Neuronal stem cell (in vitro differentiated cells): ENCODE data around the gene TUNAR.
A peak's percentile ranks its signal among the peaks of the same experiment; 100 is the strongest.

Experiments
- DNase-seq: peaks from one replicate; pipeline ENCODE4 v3.0.0-alpha.2; 2013; ENCODE audit warnings: low spot score
- H2AFZ ChIP-seq: one replicate; pipeline ENCODE4 v1.6.1; 2013; ENCODE audit warnings: mild to moderate bottlenecking, low read length, inconsistent platforms
- H2AK5ac ChIP-seq: 2 replicates; pipeline ENCODE4 v1.6.1; 2013; ENCODE audit warnings: low read depth, mild to moderate bottlenecking, inconsistent platforms, low read length, moderate library complexity, mixed read lengths
- H2BK120ac ChIP-seq: 2 replicates; pipeline ENCODE4 v1.6.1; 2013; ENCODE audit warnings: low read depth, mild to moderate bottlenecking, inconsistent platforms, low read length, moderate library complexity, mixed read lengths
- H2BK12ac ChIP-seq: one replicate; pipeline ENCODE4 v1.6.1; 2013; ENCODE audit warnings: low read length, inconsistent platforms
- H2BK15ac ChIP-seq: 2 replicates; pipeline ENCODE4 v1.6.1; 2013; ENCODE audit warnings: mild to moderate bottlenecking, low read length, inconsistent platforms, mixed read lengths
- H2BK5ac ChIP-seq: one replicate; pipeline ENCODE4 v1.6.1; 2013; ENCODE audit warnings: inconsistent platforms, mild to moderate bottlenecking, low read length, moderate library complexity
- H3K14ac ChIP-seq: one replicate; pipeline ENCODE4 v1.6.1; 2013; ENCODE audit warnings: low read length, inconsistent platforms
- H3K18ac ChIP-seq: 2 replicates; pipeline ENCODE4 v1.6.1; 2013; ENCODE audit warnings: low read length, inconsistent platforms
- H3K23ac ChIP-seq: 2 replicates; pipeline ENCODE4 v1.6.1; 2013; ENCODE audit warnings: low read depth, mild to moderate bottlenecking, mixed read lengths, low read length, inconsistent platforms; ENCODE audit not compliant: poor library complexity
- H3K27ac ChIP-seq: replicated peaks from 3 replicates; pipeline ENCODE4 v1.5.1; 2013; ENCODE audit warnings: low read length, inconsistent platforms
- H3K27me3 ChIP-seq, 3 experiments: 2 replicates each; pipeline ENCODE4 v1.6.1; 2013; ENCODE audit warnings: low read length in 3 of 3, mild to moderate bottlenecking in 2 of 3, inconsistent platforms in 1 of 3, low read depth in 1 of 3, mixed read lengths in 1 of 3, moderate library complexity in 1 of 3; ENCODE audit not compliant: control insufficient read depth in 3 of 3, insufficient read depth in 3 of 3
- H3K36me3 ChIP-seq, 2 donors: replicated peaks in 1 of 2; 2 replicates each; pipeline ENCODE4 v1.6.1; 2013; ENCODE audit warnings: low read length in 2 of 2; ENCODE audit not compliant: control insufficient read depth in 2 of 2, insufficient read depth in 2 of 2
- H3K4ac ChIP-seq: 2 replicates; pipeline ENCODE4 v1.6.1; 2013; ENCODE audit warnings: inconsistent platforms, mild to moderate bottlenecking, low read length, moderate library complexity
- H3K4me1 ChIP-seq, 2 donors: 1 replicate in 1 of 2; 2 replicates in 1 of 2; pipeline ENCODE4 v1.6.1; 2013; ENCODE audit warnings: low read length in 2 of 2, low read depth in 1 of 2; ENCODE audit not compliant: control insufficient read depth in 2 of 2, insufficient read depth in 1 of 2
- H3K4me2 ChIP-seq: one replicate; pipeline ENCODE4 v1.6.1; 2013; ENCODE audit warnings: mild to moderate bottlenecking, low read length, inconsistent platforms; ENCODE audit not compliant: insufficient read depth, poor library complexity, severe bottlenecking
- H3K4me3 ChIP-seq, 2 donors: 2 replicates each; pipeline ENCODE4 v1.5.1; 2013; ENCODE audit warnings: low read length in 2 of 2, mild to moderate bottlenecking in 2 of 2, inconsistent platforms in 1 of 2, moderate library complexity in 1 of 2
- H3K79me1 ChIP-seq: one replicate; pipeline ENCODE4 v1.6.1; 2013; ENCODE audit warnings: low read depth, mild to moderate bottlenecking, inconsistent platforms, low read length, moderate library complexity
- H3K9ac ChIP-seq: one replicate; pipeline ENCODE4 v1.6.1; 2013; ENCODE audit warnings: mild to moderate bottlenecking, low read depth, low read length, inconsistent platforms; ENCODE audit not compliant: poor library complexity
- H3K9me3 ChIP-seq, 2 donors: replicated peaks in 1 of 2; 2 replicates each; pipeline versions ENCODE3 to v1.6.1; 2013; ENCODE audit warnings: low read length in 2 of 2, mild to moderate bottlenecking in 2 of 2, inconsistent platforms in 1 of 2, low read depth in 1 of 2, mixed read lengths in 1 of 2, moderate library complexity in 1 of 2; ENCODE audit not compliant: control insufficient read depth in 2 of 2, insufficient read depth in 1 of 2
- H4K8ac ChIP-seq: one replicate; pipeline ENCODE4 v1.6.1; 2013; ENCODE audit warnings: low read depth, mild to moderate bottlenecking, inconsistent platforms, low read length, moderate library complexity
- H4K91ac ChIP-seq: one replicate; pipeline ENCODE4 v1.6.1; 2013; ENCODE audit warnings: low read length, low read depth, mild to moderate bottlenecking, inconsistent platforms; ENCODE audit not compliant: poor library complexity
- WGBS, 2 donors: extraction: QIAGEN DNeasy Blood & Tissue Kit; methylation state at CpG; one replicate each; pipeline ENCODE4 v1.1.7; 2013; ENCODE audit warnings: missing lambda C conversion rate in 2 of 2, mixed read lengths in 1 of 2; ENCODE audit not compliant: insufficient read length in 2 of 2, insufficient replicate concordance in 1 of 2; ENCODE audit errors: extremely low coverage in 2 of 2; 5-methylcytosine and 5-hydroxymethylcytosine counted together

Gene TUNAR

DNA sequence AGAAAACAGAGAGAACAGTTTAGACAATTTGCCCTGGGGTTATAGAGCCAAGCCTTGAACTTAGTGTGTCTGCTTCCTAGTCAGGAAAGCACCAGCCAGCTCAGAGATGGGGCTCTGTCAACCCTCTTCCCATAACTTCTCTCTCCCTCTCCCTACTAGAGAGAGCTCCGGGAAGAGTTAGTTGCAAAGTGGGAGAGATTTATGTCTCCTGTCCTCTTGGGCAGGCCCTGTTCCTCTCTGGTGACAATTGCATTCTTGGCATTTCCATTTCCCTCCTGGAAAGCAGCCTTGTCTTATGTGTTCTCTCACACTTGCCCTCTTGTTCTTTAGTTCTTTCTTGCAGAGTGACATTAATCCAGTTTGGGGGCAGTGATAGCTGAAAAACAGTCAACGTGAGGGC is 42.1 kb upstream of the TUNAR start:
- WGBS, 2 donors, result no CpG with 5 or more reads among the region's 2 CpGs
- no peak overlapping the region for H2BK12ac ChIP-seq
- peaks cover 8 to 9% of the 10 kb centered on the region in 2 donors for H3K4me1 ChIP-seq

DNA sequence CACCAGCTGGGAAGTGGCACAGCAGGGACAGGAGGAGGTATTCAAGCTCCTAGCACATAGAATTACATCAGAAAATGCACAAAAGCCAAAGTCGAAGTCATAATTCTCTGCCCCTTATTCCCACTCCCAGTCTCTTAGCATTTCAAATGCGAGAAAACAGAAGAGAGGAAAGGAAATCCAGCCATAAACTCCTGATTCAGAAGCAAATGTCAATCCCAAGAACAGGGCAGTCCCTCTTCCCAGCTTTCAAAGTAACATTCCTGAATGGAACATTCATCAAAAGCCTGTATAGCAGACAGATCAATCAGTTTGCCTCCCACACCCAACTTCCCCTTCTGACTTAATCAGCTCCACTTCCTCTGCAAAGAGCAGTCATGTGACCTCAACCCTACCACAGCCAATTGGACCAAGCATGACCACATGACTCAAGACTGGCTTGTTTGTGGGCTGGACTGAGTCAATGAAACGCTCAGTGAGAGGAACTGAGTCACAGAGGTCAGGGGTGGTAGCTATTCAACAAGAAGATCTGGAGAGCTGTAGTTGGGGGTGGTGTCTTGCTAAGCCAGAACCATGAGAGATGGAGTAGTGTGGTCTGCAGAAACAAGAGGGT is 41.4 kb upstream of the TUNAR start:
- no peak overlapping the region for H2AK5ac ChIP-seq
- H3K23ac ChIP-seq, result no peak overlapping the region
- H2BK5ac ChIP-seq, result no peak overlapping the region
- no peaks in the 10 kb centered on the region for H3K36me3 ChIP-seq
- no peak overlapping the region for H3K4me2 ChIP-seq
- no peak overlapping the region for H4K91ac ChIP-seq
- H2BK15ac ChIP-seq, result no peak overlapping the region
- H4K8ac ChIP-seq, result no peak overlapping the region
- H3K79me1 ChIP-seq, result no peaks in the 10 kb centered on the region
- H3K9me3 ChIP-seq, result no peaks in the 10 kb centered on the region
- H3K9ac ChIP-seq, result no peak overlapping the region
- H3K14ac ChIP-seq, result no peak overlapping the region
- no peak overlapping the region for H3K4me3 ChIP-seq
- no peak overlapping the region for H3K18ac ChIP-seq
- H3K4ac ChIP-seq, result no peak overlapping the region
- peaks cover 8 to 9% of the 10 kb centered on the region in 2 donors for H3K4me1 ChIP-seq
- no peak overlapping the region for H2BK12ac ChIP-seq
- no peak overlapping the region for H3K27ac ChIP-seq
- WGBS, 2 donors, result no CpG with 5 or more reads among the region's 3 CpGs
- no peak for DNase-seq
- H2AFZ ChIP-seq, result peak overlapping the region; percentile 87
- no peak overlapping the region for H2BK120ac ChIP-seq
- H3K27me3 ChIP-seq, result no peaks in the 10 kb centered on the region

More for the DNA sequence above, 42.1 kb upstream of the TUNAR start:
- H2BK15ac ChIP-seq, result no peak overlapping the region
- H3K36me3 ChIP-seq, result no peaks in the 10 kb centered on the region
- no peak overlapping the region for H3K9ac ChIP-seq
- H3K79me1 ChIP-seq, result no peaks in the 10 kb centered on the region
- no peak for DNase-seq
- H4K8ac ChIP-seq, result no peak overlapping the region
- H3K9me3 ChIP-seq, result no peaks in the 10 kb centered on the region
- no peak overlapping the region for H4K91ac ChIP-seq
- H3K27ac ChIP-seq, result no peak overlapping the region
- H3K27me3 ChIP-seq, result peaks cover 0 to 2% (median 0%) of the 10 kb centered on the region in 3 experiments
- no peak overlapping the region for H2BK5ac ChIP-seq
- no peak overlapping the region for H3K23ac ChIP-seq
- no peak overlapping the region for H3K4me3 ChIP-seq
- H3K18ac ChIP-seq, result no peak overlapping the region
- no peak overlapping the region for H2BK120ac ChIP-seq
- no peak overlapping the region for H2AK5ac ChIP-seq
- no peak overlapping the region for H3K4me2 ChIP-seq
- no peak overlapping the region for H3K14ac ChIP-seq
- H3K4ac ChIP-seq, result no peak overlapping the region
- peak overlapping the region; percentile 87 for H2AFZ ChIP-seq

DNA sequence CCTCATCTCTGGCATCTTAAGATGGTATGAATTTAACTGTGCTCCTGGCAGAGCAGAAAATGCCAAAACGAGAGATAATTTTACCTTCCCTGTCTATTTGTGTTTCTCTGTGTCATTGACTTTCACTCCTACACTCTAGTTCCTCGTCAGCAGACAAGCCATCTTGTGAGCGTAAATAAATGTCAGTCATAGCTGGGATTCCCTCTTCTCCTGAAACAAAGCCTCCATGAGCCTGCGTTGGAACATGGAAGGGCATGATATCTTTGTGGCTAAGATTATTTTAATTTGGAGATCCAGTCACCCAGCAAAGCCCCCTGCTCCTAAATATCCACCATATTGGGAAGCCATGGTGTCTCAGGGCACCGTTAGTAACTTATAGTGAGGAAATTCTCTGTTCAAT is 37.8 kb upstream of the TUNAR start:
- H2BK5ac ChIP-seq, result no peak overlapping the region
- H2BK120ac ChIP-seq, result no peak overlapping the region
- no peak overlapping the region for H3K9ac ChIP-seq
- peaks cover 5 to 8% of the 10 kb centered on the region in 2 donors for H3K4me1 ChIP-seq
- H3K27me3 ChIP-seq, result no peaks in the 10 kb centered on the region
- H2BK15ac ChIP-seq, result no peak overlapping the region
- H3K27ac ChIP-seq, result no peak overlapping the region
- no peak overlapping the region for H3K4me3 ChIP-seq
- H3K4ac ChIP-seq, result no peak overlapping the region
- no peak overlapping the region for H4K91ac ChIP-seq
- DNase-seq, result no peak
- H2AFZ ChIP-seq, result no peak overlapping the region
- no CpG with 5 or more reads among the region's 5 CpGs for WGBS, 2 donors
- no peaks in the 10 kb centered on the region for H3K9me3 ChIP-seq
- no peak overlapping the region for H4K8ac ChIP-seq
- H3K14ac ChIP-seq, result no peak overlapping the region
- no peak overlapping the region for H2AK5ac ChIP-seq
- H2BK12ac ChIP-seq, result no peak overlapping the region
- no peaks in the 10 kb centered on the region for H3K79me1 ChIP-seq
- H3K23ac ChIP-seq, result no peak overlapping the region
- H3K36me3 ChIP-seq, result no peaks in the 10 kb centered on the region
- no peak overlapping the region for H3K18ac ChIP-seq
- H3K4me2 ChIP-seq, result no peak overlapping the region

- H3K14ac ChIP-seq, result no peak overlapping the region
- H2BK5ac ChIP-seq, result no peak overlapping the region
- no peak overlapping the region for H4K8ac ChIP-seq
- no peak overlapping the region for H3K4ac ChIP-seq
- H3K79me1 ChIP-seq, result no peaks in the 10 kb centered on the region
- no peak overlapping the region for H3K4me3 ChIP-seq
- H3K9ac ChIP-seq, result no peak overlapping the region
- no peak overlapping the region for H2BK15ac ChIP-seq
- H2AFZ ChIP-seq, result no peak overlapping the region
- no peaks in the 10 kb centered on the region for H3K27me3 ChIP-seq
- H3K4me1 ChIP-seq, result peaks cover 2 to 3% of the 10 kb centered on the region in 2 donors
- H3K23ac ChIP-seq, result no peak overlapping the region
- no CpG with 5 or more reads among the region's 7 CpGs for WGBS, 2 donors
- H2BK12ac ChIP-seq, result no peak overlapping the region
- no peaks in the 10 kb centered on the region for H3K9me3 ChIP-seq
- H3K4me2 ChIP-seq, result no peak overlapping the region
- no peak overlapping the region for H3K18ac ChIP-seq
- DNase-seq, result no peak
- no peaks in the 10 kb centered on the region for H3K36me3 ChIP-seq
- no peak overlapping the region for H4K91ac ChIP-seq
- H2BK120ac ChIP-seq, result no peak overlapping the region
- no peak overlapping the region for H2AK5ac ChIP-seq
- H3K27ac ChIP-seq, result no peak overlapping the region
These were observed 36.4 kb upstream of the TUNAR start for GRCh38 chr14:95840094-95840700.
